Peyer's patch (tissue), 4 donors: ENCODE data around the gene PDE4D.

Experiments used
- CTCF ChIP-seq, 6 experiments: fragments of 450-650 bp in 4 of 6; fragments of 200-600 bp in 2 of 6; sonication (generic) in 1 of 6; IDR thresholded peaks; one replicate each; pipeline ENCODE4 v1.5.1; 2017 to 2019; ENCODE audit warnings: antibody characterized with exemption in 6 of 6, mild to moderate bottlenecking in 3 of 6, moderate library complexity in 1 of 6
- POLR2A ChIP-seq, 2 donors: fragments of 450-650 bp; IDR thresholded peaks; one replicate each; pipeline ENCODE4 v1.5.1; 2017; ENCODE audit warnings: antibody characterized with exemption in 2 of 2, mild to moderate bottlenecking in 2 of 2, moderate library complexity in 2 of 2

DNA sequence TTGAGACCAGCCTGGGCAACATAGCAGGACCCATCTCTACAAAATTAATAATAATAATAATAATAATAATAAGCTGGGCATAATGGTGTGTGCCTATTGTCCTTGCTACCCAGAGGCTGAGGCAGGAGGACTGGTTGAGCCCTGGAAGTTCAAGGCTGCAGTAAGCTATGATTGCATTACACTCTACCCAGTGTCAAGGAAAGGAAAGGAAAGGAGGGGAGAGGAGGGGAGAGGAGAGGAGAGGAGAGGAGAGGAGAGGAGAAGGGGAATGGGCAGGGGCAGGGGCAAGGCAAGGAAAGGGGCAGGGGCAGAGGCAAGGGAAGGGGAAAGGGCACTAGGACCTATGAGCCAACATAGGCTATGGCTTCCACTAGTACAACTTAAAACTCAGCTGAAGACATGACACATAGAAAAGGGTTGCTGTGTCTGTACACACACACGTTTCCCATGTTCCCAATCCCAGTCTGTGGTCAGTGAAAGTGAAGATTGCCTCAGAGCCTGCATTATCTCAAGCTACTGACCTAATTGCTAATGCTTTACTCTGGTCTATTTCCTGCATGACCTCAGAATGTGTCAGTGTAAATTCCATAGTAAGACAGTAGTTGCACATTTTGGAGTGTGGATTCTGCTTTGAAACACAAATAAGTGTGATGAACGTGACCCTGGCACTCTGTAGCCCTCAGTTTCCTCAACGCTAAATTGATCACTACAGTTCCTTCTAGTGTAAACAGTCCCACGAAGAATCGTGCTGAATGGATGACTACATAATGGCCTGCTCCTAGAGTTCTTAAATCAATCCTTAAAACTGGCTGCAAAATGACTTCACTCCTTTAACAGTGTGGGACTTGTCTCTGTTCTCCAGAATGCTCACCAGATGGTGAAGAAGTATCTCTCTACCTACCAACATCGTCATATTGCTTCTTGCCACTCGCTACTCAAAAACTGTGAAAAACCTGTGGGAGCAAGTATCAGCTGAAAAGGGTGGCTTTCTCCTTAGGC lies 813.6 kb downstream of the PDE4D start:
- TF ChIP-seq CTCF (IDR thresholded peaks at IDR 0.05) (no peak), POLR2A (IDR thresholded peaks at IDR 0.05) (no peak)
